SK-N-SH treated with all-trans-retinoic acid at 6 μM for 48 hours (cell line): ENCODE data around the gene STK32B.

Experiments used
- ISL1 ChIP-seq: fragments of 250-450 bp; sonication (Bioruptor Pico); IDR thresholded peaks from 2 replicates; pipeline ENCODE4 v2.1.2; 2022; ENCODE audit warnings: mild to moderate bottlenecking, moderate library complexity
- OSR1 ChIP-seq: fragments of 250-450 bp; sonication (Bioruptor Pico); IDR thresholded peaks from 2 replicates; pipeline ENCODE4 v1.8.0; 2022; ENCODE audit warnings: moderate library complexity, mild to moderate bottlenecking, inconsistent platforms
- PPARA ChIP-seq: fragments of 250-450 bp; sonication (Bioruptor Pico); IDR thresholded peaks from 2 replicates; pipeline ENCODE4 v1.5.0; 2020; ENCODE audit warnings: mild to moderate bottlenecking, borderline replicate concordance
- TCF4 ChIP-seq: fragments of 250-450 bp; sonication (Bioruptor Pico); IDR thresholded peaks from 2 replicates; pipeline ENCODE4 v1.8.0; 2021; ENCODE audit warnings: mild to moderate bottlenecking, moderate library complexity, borderline replicate concordance
- TOX ChIP-seq: fragments of 250-450 bp; sonication (Bioruptor Pico); IDR thresholded peaks from 2 replicates; pipeline ENCODE4 v1.8.0; 2021; ENCODE audit warnings: mild to moderate bottlenecking, moderate library complexity, borderline replicate concordance
- ZFP3 ChIP-seq: fragments of 250-450 bp; sonication (Bioruptor Pico); IDR thresholded peaks from 2 replicates; pipeline ENCODE4 v1.5.0; 2020; ENCODE audit warnings: mild to moderate bottlenecking, moderate library complexity
- ZFP30 ChIP-seq: fragments of 450-650 bp; formaldehyde crosslinking; IDR thresholded peaks from 2 replicates; pipeline ENCODE4 v1.5.0; 2022; ENCODE audit warnings: mild to moderate bottlenecking, moderate library complexity
- ZNF8 ChIP-seq: fragments of 450-650 bp; formaldehyde crosslinking; IDR thresholded peaks from 2 replicates; pipeline ENCODE4 v1.5.0; 2020; ENCODE audit warnings: mild to moderate bottlenecking, moderate library complexity
- TF ChIP-seq, protein P1 (sequence below): fragments of 250-450 bp; sonication (Bioruptor Pico); IDR thresholded peaks from 2 replicates; pipeline ENCODE4 v1.5.1; 2020; ENCODE audit warnings: low read depth, mild to moderate bottlenecking, moderate library complexity
- TF ChIP-seq, protein P2 (sequence below): fragments of 250-450 bp; sonication (Bioruptor Pico); IDR thresholded peaks from 2 replicates; pipeline ENCODE4 v1.8.0; 2021; ENCODE audit warnings: low read depth, mild to moderate bottlenecking, moderate library complexity, borderline replicate concordance

DNA sequence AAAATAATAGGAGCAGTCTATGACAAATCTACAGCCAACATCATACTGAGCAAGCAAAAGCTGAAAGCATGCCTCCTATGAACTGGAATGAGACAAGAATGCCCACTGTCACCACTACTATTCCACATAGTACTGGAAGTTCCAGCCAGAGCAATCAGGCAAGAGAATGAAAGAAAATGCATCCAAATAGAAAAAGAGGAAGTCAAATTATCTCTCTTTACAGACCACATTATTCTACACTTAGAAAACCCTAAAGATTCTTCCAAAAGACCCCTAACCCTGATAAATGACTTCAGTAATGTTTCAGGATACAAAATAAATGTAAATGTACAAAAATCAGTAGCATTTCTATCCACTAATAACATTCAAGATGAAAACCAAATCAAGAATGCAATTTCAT, 249.0 kb downstream of the STK32B start:
- TF ChIP-seq OSR1 (CRISPR knock-in tag) (no peak), ZNF8 (CRISPR knock-in tag) (no peak), TOX (no peak), TCF4 (CRISPR knock-in tag) (no peak), PPARA (CRISPR knock-in tag) (no peak), ZFP30 (CRISPR knock-in tag) (no peak), ISL1 (CRISPR knock-in tag) (no peak), ZFP3 (CRISPR knock-in tag) (no peak)
- TF ChIP-seq, protein P1, sequence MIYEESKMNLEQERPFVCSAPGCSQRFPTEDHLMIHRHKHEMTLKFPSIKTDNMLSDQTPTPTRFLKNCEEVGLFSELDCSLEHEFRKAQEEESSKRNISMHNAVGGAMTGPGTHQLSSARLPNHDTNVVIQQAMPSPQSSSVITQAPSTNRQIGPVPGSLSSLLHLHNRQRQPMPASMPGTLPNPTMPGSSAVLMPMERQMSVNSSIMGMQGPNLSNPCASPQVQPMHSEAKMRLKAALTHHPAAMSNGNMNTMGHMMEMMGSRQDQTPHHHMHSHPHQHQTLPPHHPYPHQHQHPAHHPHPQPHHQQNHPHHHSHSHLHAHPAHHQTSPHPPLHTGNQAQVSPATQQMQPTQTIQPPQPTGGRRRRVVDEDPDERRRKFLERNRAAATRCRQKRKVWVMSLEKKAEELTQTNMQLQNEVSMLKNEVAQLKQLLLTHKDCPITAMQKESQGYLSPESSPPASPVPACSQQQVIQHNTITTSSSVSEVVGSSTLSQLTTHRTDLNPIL: no peak
- TF ChIP-seq, protein P2, sequence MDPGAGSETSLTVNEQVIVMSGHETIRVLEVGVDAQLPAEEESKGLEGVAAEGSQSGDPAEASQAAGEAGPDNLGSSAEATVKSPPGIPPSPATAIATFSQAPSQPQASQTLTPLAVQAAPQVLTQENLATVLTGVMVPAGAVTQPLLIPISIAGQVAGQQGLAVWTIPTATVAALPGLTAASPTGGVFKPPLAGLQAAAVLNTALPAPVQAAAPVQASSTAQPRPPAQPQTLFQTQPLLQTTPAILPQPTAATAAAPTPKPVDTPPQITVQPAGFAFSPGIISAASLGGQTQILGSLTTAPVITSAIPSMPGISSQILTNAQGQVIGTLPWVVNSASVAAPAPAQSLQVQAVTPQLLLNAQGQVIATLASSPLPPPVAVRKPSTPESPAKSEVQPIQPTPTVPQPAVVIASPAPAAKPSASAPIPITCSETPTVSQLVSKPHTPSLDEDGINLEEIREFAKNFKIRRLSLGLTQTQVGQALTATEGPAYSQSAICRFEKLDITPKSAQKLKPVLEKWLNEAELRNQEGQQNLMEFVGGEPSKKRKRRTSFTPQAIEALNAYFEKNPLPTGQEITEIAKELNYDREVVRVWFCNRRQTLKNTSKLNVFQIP: no peak
